CD4-positive, CD25-positive, alpha-beta regulatory T cell (primary cell): Measurements from ENCODE around the gene TUBB4A. TPM values are rescaled to one million over a fixed set of nuclear protein-coding genes. Genes with fewer than 3 reads are reported as not detected.

Experiments
- ATAC-seq, 2 donors: fragments of 150-1000 bp; cut with Tn5 transposase; one replicate each; pipeline ENCODE4 v1.10.0; 2021; ENCODE audit warnings: low read depth in 2 of 2, moderate number of reproducible peaks in 2 of 2, moderate library complexity in 1 of 2
- DNase-seq, 3 donors: peaks; one replicate each; pipeline versions ENCODE4 v3.0.0 to v3.0.0-alpha.2; 2012 to 2022; ENCODE audit warnings: mixed read lengths in 1 of 3
- H3K27ac ChIP-seq: one replicate; pipeline ENCODE4 v1.7.0; 2013; ENCODE audit warnings: mild to moderate bottlenecking, low read length; ENCODE audit not compliant: insufficient read depth, poor library complexity, severe bottlenecking
- H3K27me3 ChIP-seq: one replicate; pipeline ENCODE4 v1.7.0; 2013; ENCODE audit warnings: low read length; ENCODE audit not compliant: control insufficient read depth, insufficient read depth
- H3K36me3 ChIP-seq: one replicate; pipeline ENCODE4 v1.7.0; 2013; ENCODE audit warnings: mild to moderate bottlenecking, low read length, moderate library complexity; ENCODE audit not compliant: control insufficient read depth, insufficient read depth
- H3K4me1 ChIP-seq: 2 replicates; pipeline ENCODE4 v1.7.0; 2013; ENCODE audit warnings: mild to moderate bottlenecking, low read length; ENCODE audit not compliant: insufficient read depth, control insufficient read depth, poor library complexity, severe bottlenecking
- H3K4me3 ChIP-seq: one replicate; pipeline ENCODE4 v1.7.0; 2013; ENCODE audit warnings: low read depth, mild to moderate bottlenecking, low read length, moderate library complexity
- H3K9me3 ChIP-seq, 2 experiments: 1 replicate in 1 of 2; 2 replicates in 1 of 2; pipeline ENCODE4 v1.7.0; 2013; ENCODE audit warnings: low read length in 2 of 2, mild to moderate bottlenecking in 1 of 2, moderate library complexity in 1 of 2; ENCODE audit not compliant: control insufficient read depth in 2 of 2
- H3K27ac Mint-ChIP-seq, 3 donors: one replicate each; pipeline ENCODE4 v1.8.0; 2020 to 2022; ENCODE audit warnings: mild to moderate bottlenecking in 3 of 3, mixed read lengths in 3 of 3, moderate library complexity in 2 of 3
- H3K27me3 Mint-ChIP-seq: one replicate; pipeline ENCODE4 v1.8.0; 2022; ENCODE audit warnings: mild to moderate bottlenecking, mixed read lengths
- H3K36me3 Mint-ChIP-seq: one replicate; pipeline ENCODE4 v1.8.0; 2020; ENCODE audit warnings: mixed read lengths
- H3K4me1 Mint-ChIP-seq, 4 donors: one replicate each; pipeline ENCODE4 v1.8.0; 2020 to 2022; ENCODE audit warnings: mixed read lengths in 4 of 4, mild to moderate bottlenecking in 1 of 4
- H3K4me3 Mint-ChIP-seq, 4 donors: one replicate each; pipeline ENCODE4 v1.8.0; 2020 to 2022; ENCODE audit warnings: mild to moderate bottlenecking in 4 of 4, mixed read lengths in 4 of 4, moderate library complexity in 3 of 4
- H3K9me3 Mint-ChIP-seq, 7 donors: one replicate each; pipeline ENCODE4 v1.8.0; 2020 to 2022; ENCODE audit warnings: mixed read lengths in 7 of 7, mild to moderate bottlenecking in 3 of 7, moderate library complexity in 2 of 7
- polyA plus RNA-seq, 4 donors: library from polyadenylated mRNA; unstranded; fragments of 300-500 nt; fragmentation: Illumina TruSeq; gene quantifications; one replicate each; pipeline ENCODE4 v1.2.3, GENCODE V29; 2021
- total RNA-seq: library from RNA; stranded (reverse); gene quantifications from one replicate; pipeline ENCODE4 v1.2.3, GENCODE V29; 2022

TUBB4A gene
- total and polyA plus RNA-seq, 5 donors from 2014 or later = 0.36 to 1.3 (median 1.0) TPM; not detected in 2

DNA sequence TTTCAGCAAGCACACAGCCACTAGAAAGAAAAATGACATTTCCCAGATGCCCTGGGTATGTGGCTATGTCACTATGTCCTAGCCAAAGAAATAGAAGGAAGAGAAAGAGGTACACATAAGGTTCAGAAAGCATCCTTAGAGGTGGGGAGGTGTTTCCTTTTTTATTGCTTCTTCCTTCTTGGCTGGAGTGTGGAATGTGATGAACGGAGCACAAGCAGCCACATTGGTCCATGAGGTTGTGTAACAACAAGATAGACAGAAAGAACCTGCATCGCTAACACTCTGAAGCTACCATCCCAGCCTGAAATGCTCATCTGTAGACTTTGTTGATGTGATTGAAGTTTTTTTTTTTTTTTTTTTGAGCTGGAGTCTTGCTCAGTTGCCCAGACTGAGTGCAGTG lies 49.2 kb downstream of the TUBB4A start:
- Histone ChIP-seq H3K27ac (no peak overlapping the region), H3K36me3 (peaks cover 4% of the 10 kb centered on the region), H3K27me3 (no peaks in the 10 kb centered on the region), H3K4me3 (no peak overlapping the region), H3K4me1 (no peaks in the 10 kb centered on the region), H3K9me3 (peaks cover 2 to 22% of the 10 kb centered on the region in 2 experiments)
- Mint-ChIP-seq H3K4me1 (peaks cover 0 to 5% (median under 1%) of the 10 kb centered on the region in 4 donors), H3K27me3 (no peaks in the 10 kb centered on the region), H3K9me3 (peaks cover 0 to 16% (median 2%) of the 10 kb centered on the region in 7 donors), H3K27ac (no peak overlapping the region), H3K36me3 (peaks cover 32% of the 10 kb centered on the region), H3K4me3 (peak overlapping the region in 1 of 4 donors; percentile 47)
- DNase-seq (no peak), ATAC-seq (no peak)

DNA sequence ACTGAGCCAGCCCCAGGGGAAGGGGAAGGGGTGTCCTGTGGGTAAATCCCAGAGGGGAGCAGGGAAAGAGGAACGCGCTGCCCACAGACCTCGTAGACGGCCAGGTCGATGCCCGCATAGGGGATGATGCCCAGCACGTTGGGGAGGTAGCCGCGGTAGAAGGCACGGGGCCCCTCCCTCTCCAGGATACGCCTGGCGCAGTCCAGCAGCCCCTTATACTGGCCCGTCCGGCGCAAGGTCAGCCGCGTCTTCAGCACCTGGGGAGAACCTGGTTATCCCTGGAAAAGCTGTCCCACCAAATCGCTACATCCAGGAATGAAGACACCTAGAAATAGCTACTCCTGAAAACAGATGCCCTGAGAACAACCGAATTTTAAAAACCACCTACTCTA lies 49.9 kb downstream of the TUBB4A start:
- H3K36me3 ChIP-seq = peaks cover 4% of the 10 kb centered on the region
- H3K4me3 ChIP-seq = no peak overlapping the region
- Mint-ChIP-seq H3K27ac (no peak overlapping the region), H3K9me3 (peaks cover 0 to 16% (median 2%) of the 10 kb centered on the region in 7 donors), H3K27me3 (no peaks in the 10 kb centered on the region), H3K4me1 (peaks cover 0 to 3% (median 0%) of the 10 kb centered on the region in 4 donors), H3K4me3 (no peak overlapping the region), H3K36me3 (peaks cover 32% of the 10 kb centered on the region)
- H3K4me1 ChIP-seq = no peaks in the 10 kb centered on the region
- ATAC-seq (no peak), DNase-seq (no peak)
- no peak overlapping the region for H3K27ac ChIP-seq
- H3K27me3 ChIP-seq = no peaks in the 10 kb centered on the region
- H3K9me3 ChIP-seq = peaks cover 2 to 22% of the 10 kb centered on the region in 2 experiments

- H3K9me3 Mint-ChIP-seq = peaks cover 0 to 16% (median 2%) of the 10 kb centered on the region in 7 donors
- Histone ChIP-seq H3K9me3 (peaks cover 2 to 22% of the 10 kb centered on the region in 2 experiments), H3K4me1 (no peaks in the 10 kb centered on the region), H3K36me3 (peaks cover 4% of the 10 kb centered on the region), H3K27ac (no peak overlapping the region), H3K27me3 (no peaks in the 10 kb centered on the region), H3K4me3 (no peak overlapping the region)
- no peak overlapping the region for H3K4me3 Mint-ChIP-seq
- H3K4me1 Mint-ChIP-seq = peaks cover 0 to 3% (median 0%) of the 10 kb centered on the region in 4 donors
- no peak overlapping the region for H3K27ac Mint-ChIP-seq
- H3K27me3 Mint-ChIP-seq = no peaks in the 10 kb centered on the region
- ATAC-seq (no peak), DNase-seq (no peak)
- H3K36me3 Mint-ChIP-seq = peaks cover 34% of the 10 kb centered on the region
Observed at GRCh38 chr19:6451583-6452222, 50.4 kb downstream of the TUBB4A start.

GRCh38 chr19:6450166-6450565 lies 51.9 kb downstream of the TUBB4A start:
- Mint-ChIP-seq H3K4me3 (no peak overlapping the region), H3K4me1 (peaks cover 0 to 3% (median 0%) of the 10 kb centered on the region in 4 donors), H3K36me3 (peaks cover 41% of the 10 kb centered on the region), H3K27me3 (no peaks in the 10 kb centered on the region), H3K27ac (peak overlapping the region in 1 of 3 donors; percentile 66), H3K9me3 (peaks cover 0 to 13% (median 2%) of the 10 kb centered on the region in 7 donors)
- Histone ChIP-seq H3K4me3 (no peak overlapping the region), H3K27ac (no peak overlapping the region), H3K9me3 (peaks cover under 1 to 19% of the 10 kb centered on the region in 2 experiments), H3K36me3 (peaks cover 4% of the 10 kb centered on the region), H3K4me1 (no peaks in the 10 kb centered on the region), H3K27me3 (no peaks in the 10 kb centered on the region)
- DNase-seq (no peak), ATAC-seq (no peak)

DNA sequence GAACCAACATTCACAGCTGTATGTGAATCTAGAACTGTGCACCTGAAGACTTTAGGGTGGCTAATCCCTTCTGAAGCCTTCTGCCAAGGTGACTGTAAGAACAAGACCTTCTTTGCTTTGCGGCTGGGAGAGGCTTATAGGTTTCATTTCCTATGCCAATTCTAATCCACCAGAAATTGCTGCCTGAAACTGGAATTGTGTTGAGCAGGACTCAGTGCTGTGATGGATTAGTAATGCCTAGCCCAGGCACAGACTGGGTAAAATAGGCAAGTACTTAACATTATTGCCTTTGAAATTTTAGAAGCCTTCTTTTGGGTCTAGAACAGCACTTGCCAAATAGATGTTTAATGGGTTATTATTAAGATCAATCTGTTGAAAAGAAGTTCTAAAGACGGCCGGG lies 54.1 kb downstream of the TUBB4A start:
- peaks cover 0 to 3% (median 0%) of the 10 kb centered on the region in 4 donors for H3K4me1 Mint-ChIP-seq
- Histone ChIP-seq H3K4me3 (no peak overlapping the region), H3K27ac (no peak overlapping the region), H3K9me3 (no peaks in the 10 kb centered on the region), H3K4me1 (no peaks in the 10 kb centered on the region), H3K36me3 (no peaks in the 10 kb centered on the region), H3K27me3 (no peaks in the 10 kb centered on the region)
- no peak overlapping the region for H3K4me3 Mint-ChIP-seq
- no peaks in the 10 kb centered on the region for H3K27me3 Mint-ChIP-seq
- no peak overlapping the region for H3K27ac Mint-ChIP-seq
- peaks cover 25% of the 10 kb centered on the region for H3K36me3 Mint-ChIP-seq
- no peak for ATAC-seq
- DNase-seq = no peak
- no peaks in the 10 kb centered on the region for H3K9me3 Mint-ChIP-seq

- Histone ChIP-seq H3K4me3 (no peak overlapping the region), H3K9me3 (no peaks in the 10 kb centered on the region), H3K27ac (no peak overlapping the region), H3K27me3 (no peaks in the 10 kb centered on the region), H3K36me3 (no peaks in the 10 kb centered on the region), H3K4me1 (no peaks in the 10 kb centered on the region)
- H3K4me1 Mint-ChIP-seq = peaks cover 0 to 3% (median 0%) of the 10 kb centered on the region in 4 donors
- no peaks in the 10 kb centered on the region for H3K9me3 Mint-ChIP-seq
- H3K27ac Mint-ChIP-seq = peak overlapping the region in 1 of 3 donors; percentile 11
- no peak for ATAC-seq
- DNase-seq = no peak
- no peak overlapping the region for H3K4me3 Mint-ChIP-seq
- H3K36me3 Mint-ChIP-seq = peaks cover 24% of the 10 kb centered on the region
- no peaks in the 10 kb centered on the region for H3K27me3 Mint-ChIP-seq
Observed at GRCh38 chr19:6446452-6446851, 55.7 kb downstream of the TUBB4A start.

Other genes with a start within 250 kb of the TUBB4A start
- gene MLLT1, start 222.3 kb downstream of the TUBB4A start, total RNA-seq = 35.6 TPM
- under 1 TPM; 0.45 to 0.79 (median 0.58) TPM for gene MLLT1, start 222.3 kb downstream of the TUBB4A start, polyA plus RNA-seq
- 0.54 TPM for gene ACER1, start 168.7 kb downstream of the TUBB4A start, total RNA-seq
- 1 to 10 TPM in 2 of 4 donors, under 1 TPM in 2; 0.57 to 3.4 (median 1.3) TPM for gene ACER1, start 168.7 kb downstream of the TUBB4A start, polyA plus RNA-seq
- gene CLPP, start 140.8 kb downstream of the TUBB4A start, total RNA-seq = 75.1 TPM
- 100 to 1,000 TPM; 144 to 209 (median 189) TPM for gene CLPP, start 140.8 kb downstream of the TUBB4A start, polyA plus RNA-seq
- 47.4 TPM for gene ALKBH7, start 129.5 kb downstream of the TUBB4A start, total RNA-seq
- gene ALKBH7, start 129.5 kb downstream of the TUBB4A start, polyA plus RNA-seq = 100 to 1,000 TPM in 1 of 4 donors, 10 to 100 TPM in 3; 89.1 to 102 (median 94.4) TPM
- 1.0 TPM for gene PSPN, start 126.4 kb downstream of the TUBB4A start, total RNA-seq
- under 1 TPM; 0.41 to 0.90 (median 0.65) TPM for gene PSPN, start 126.4 kb downstream of the TUBB4A start, polyA plus RNA-seq
- gene GTF2F1, start 109.1 kb downstream of the TUBB4A start, total RNA-seq = 53.4 TPM
- gene GTF2F1, start 109.1 kb downstream of the TUBB4A start, polyA plus RNA-seq = 10 to 100 TPM; 16.0 to 19.7 (median 17.5) TPM
- gene KHSRP, start 77.5 kb downstream of the TUBB4A start, total RNA-seq = 156 TPM
- 10 to 100 TPM in 3 of 4 donors, 1 to 10 TPM in 1; 9.1 to 20.3 (median 11.4) TPM for gene KHSRP, start 77.5 kb downstream of the TUBB4A start, polyA plus RNA-seq
- gene SLC25A41, start 68.5 kb downstream of the TUBB4A start, total RNA-seq = 0.42 TPM
- under 1 TPM in 1 of 4 donors, not detected in 3; 0.24 TPM for gene SLC25A41, start 68.5 kb downstream of the TUBB4A start, polyA plus RNA-seq
- 10.9 TPM for gene SLC25A23, start 42.5 kb downstream of the TUBB4A start, total RNA-seq
- gene SLC25A23, start 42.5 kb downstream of the TUBB4A start, polyA plus RNA-seq = 10 to 100 TPM in 2 of 4 donors, 1 to 10 TPM in 2; 6.6 to 14.7 (median 11.1) TPM
- 1.6 TPM for gene CRB3, start 38.0 kb downstream of the TUBB4A start, total RNA-seq
- 1 to 10 TPM; 2.6 to 5.8 (median 3.7) TPM for gene CRB3, start 38.0 kb downstream of the TUBB4A start, polyA plus RNA-seq
- 125 TPM for gene DENND1C, start 20.5 kb downstream of the TUBB4A start, total RNA-seq
- gene DENND1C, start 20.5 kb downstream of the TUBB4A start, polyA plus RNA-seq = 10 to 100 TPM; 36.9 to 42.4 (median 41.4) TPM
- 4.5 TPM for gene TNFSF9, start 28.7 kb upstream of the TUBB4A start, total RNA-seq
- 1 to 10 TPM in 1 of 4 donors, under 1 TPM in 3; 0.38 to 2.6 (median 0.50) TPM for gene TNFSF9, start 28.7 kb upstream of the TUBB4A start, polyA plus RNA-seq
- gene CD70, start 88.8 kb upstream of the TUBB4A start, total RNA-seq = 24.3 TPM
- 10 to 100 TPM; 10.0 to 27.2 (median 17.7) TPM for gene CD70, start 88.8 kb upstream of the TUBB4A start, polyA plus RNA-seq
- gene TNFSF14, start 167.9 kb upstream of the TUBB4A start, total RNA-seq = 8.4 TPM
- gene TNFSF14, start 167.9 kb upstream of the TUBB4A start, polyA plus RNA-seq = 1 to 10 TPM; 2.6 to 8.9 (median 5.4) TPM
- gene C3, start 218.3 kb upstream of the TUBB4A start, total RNA-seq = not detected
- gene C3, start 218.3 kb upstream of the TUBB4A start, polyA plus RNA-seq = not detected
- 60.7 TPM for gene GPR108, start 235.3 kb upstream of the TUBB4A start, total RNA-seq
- gene GPR108, start 235.3 kb upstream of the TUBB4A start, polyA plus RNA-seq = 10 to 100 TPM; 82.9 to 98.8 (median 87.4) TPM
- 2.6 TPM for gene TRIP10, start 237.4 kb upstream of the TUBB4A start, total RNA-seq
- gene TRIP10, start 237.4 kb upstream of the TUBB4A start, polyA plus RNA-seq = under 1 TPM in 3 of 4 donors, not detected in 1; 0.37 to 0.51 (median 0.38) TPM